Glutamatergic neuron (in vitro differentiated cells): ENCODE measurements around the gene GCN1. TPM values are rescaled to one million over a fixed set of nuclear protein-coding genes. Genes with fewer than 3 reads are reported as not detected.

Experiments used
- DNase-seq: peaks from one replicate; pipeline ENCODE4 v3.0.0; 2022
- H3K27ac Mint-ChIP-seq: one replicate; pipeline ENCODE4 v1.8.0; 2020; ENCODE audit warnings: mild to moderate bottlenecking, mixed read lengths, inconsistent platforms; ENCODE audit not compliant: unreplicated experiment
- H3K27me3 Mint-ChIP-seq: one replicate; pipeline ENCODE4 v1.8.0; 2020; ENCODE audit warnings: mild to moderate bottlenecking, moderate library complexity, mixed read lengths, inconsistent platforms; ENCODE audit not compliant: unreplicated experiment
- H3K36me3 Mint-ChIP-seq: one replicate; pipeline ENCODE4 v1.8.0; 2020; ENCODE audit warnings: mild to moderate bottlenecking, mixed read lengths, inconsistent platforms; ENCODE audit not compliant: unreplicated experiment
- H3K4me1 Mint-ChIP-seq: one replicate; pipeline ENCODE4 v1.8.0; 2020; ENCODE audit warnings: mild to moderate bottlenecking, low read depth, mixed read lengths, inconsistent platforms; ENCODE audit not compliant: unreplicated experiment
- H3K4me3 Mint-ChIP-seq: one replicate; pipeline ENCODE4 v1.8.0; 2020; ENCODE audit warnings: mild to moderate bottlenecking, mixed read lengths, inconsistent platforms; ENCODE audit not compliant: unreplicated experiment
- H3K9me3 Mint-ChIP-seq: one replicate; pipeline ENCODE4 v1.8.0; 2020; ENCODE audit warnings: mild to moderate bottlenecking, moderate library complexity, mixed read lengths, inconsistent platforms; ENCODE audit not compliant: unreplicated experiment
- total RNA-seq: library from RNA; stranded (reverse); fragmentation: NEBNext Ultra II Directional; extraction: Animal tissue kit (Norgen Biotek cat#: 25700); gene quantifications from one replicate; pipeline ENCODE4 v1.2.1, GENCODE V29; 2021; ENCODE audit not compliant: unreplicated experiment
- TF ChIP-seq, protein P1 (sequence below): fragments of 200-600 bp; sonication (generic); IDR thresholded peaks from one replicate; pipeline ENCODE4 v1.5.0; 2021; ENCODE audit not compliant: partially characterized antibody, unreplicated experiment

The GCN1 gene
- total RNA-seq, 1 donor from 2014 or later: 173 TPM

DNA sequence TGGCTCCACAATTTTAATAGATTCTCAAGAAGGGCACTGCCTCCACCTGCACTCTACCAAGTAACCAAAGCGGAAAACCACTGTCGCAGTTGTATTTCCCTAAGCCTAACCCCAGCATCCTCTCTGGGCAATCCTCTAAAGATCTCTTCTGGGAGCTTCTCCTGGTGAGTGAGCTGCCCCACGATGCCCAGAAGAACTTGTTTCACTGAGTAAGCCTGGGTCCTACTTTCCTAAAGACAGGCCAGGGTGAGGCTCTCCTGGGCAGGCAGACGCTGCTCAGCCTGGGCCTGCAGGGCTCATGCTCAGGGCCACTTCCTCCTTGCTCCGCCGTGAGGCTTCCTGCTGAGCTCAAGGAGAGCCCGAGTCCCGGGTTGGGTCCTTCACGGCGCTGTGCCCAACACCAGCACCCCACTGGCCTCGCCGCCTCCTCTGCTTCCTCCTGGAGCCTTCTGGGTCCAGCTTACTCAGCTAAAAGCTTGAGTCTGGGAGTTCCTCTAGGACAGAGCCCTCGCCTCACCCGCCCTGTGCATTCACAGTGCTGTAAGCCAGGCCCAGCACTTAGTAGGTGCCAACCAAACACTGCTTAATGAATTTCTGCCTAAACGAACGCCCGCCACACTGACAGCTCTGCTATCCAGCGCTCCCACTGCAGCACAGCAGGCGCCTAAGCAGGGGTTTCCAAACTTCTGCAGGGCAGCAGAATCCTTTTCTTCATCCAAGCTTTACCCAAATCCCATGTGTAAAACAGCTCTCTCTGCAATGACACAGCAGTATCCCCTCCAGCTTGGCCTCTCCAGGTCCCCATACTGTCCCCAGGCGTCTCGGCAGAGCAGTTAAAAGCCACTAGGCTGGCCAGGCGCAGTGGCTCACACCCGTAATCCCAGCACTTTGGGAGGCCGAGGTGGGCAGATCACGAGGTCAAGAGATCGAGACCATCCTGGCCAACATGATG lies 83.7 kb downstream of the GCN1 start:
- H3K4me1 Mint-ChIP-seq: peaks cover 22% of the 10 kb centered on the region
- no peak overlapping the region for H3K27ac Mint-ChIP-seq
- no peaks in the 10 kb centered on the region for H3K36me3 Mint-ChIP-seq
- TF ChIP-seq, protein P1, sequence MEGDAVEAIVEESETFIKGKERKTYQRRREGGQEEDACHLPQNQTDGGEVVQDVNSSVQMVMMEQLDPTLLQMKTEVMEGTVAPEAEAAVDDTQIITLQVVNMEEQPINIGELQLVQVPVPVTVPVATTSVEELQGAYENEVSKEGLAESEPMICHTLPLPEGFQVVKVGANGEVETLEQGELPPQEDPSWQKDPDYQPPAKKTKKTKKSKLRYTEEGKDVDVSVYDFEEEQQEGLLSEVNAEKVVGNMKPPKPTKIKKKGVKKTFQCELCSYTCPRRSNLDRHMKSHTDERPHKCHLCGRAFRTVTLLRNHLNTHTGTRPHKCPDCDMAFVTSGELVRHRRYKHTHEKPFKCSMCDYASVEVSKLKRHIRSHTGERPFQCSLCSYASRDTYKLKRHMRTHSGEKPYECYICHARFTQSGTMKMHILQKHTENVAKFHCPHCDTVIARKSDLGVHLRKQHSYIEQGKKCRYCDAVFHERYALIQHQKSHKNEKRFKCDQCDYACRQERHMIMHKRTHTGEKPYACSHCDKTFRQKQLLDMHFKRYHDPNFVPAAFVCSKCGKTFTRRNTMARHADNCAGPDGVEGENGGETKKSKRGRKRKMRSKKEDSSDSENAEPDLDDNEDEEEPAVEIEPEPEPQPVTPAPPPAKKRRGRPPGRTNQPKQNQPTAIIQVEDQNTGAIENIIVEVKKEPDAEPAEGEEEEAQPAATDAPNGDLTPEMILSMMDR: no peak
- DNase-seq: no peak
- H3K27me3 Mint-ChIP-seq: peaks cover 8% of the 10 kb centered on the region
- no peak overlapping the region for H3K4me3 Mint-ChIP-seq
- peaks cover 3% of the 10 kb centered on the region for H3K9me3 Mint-ChIP-seq

DNA sequence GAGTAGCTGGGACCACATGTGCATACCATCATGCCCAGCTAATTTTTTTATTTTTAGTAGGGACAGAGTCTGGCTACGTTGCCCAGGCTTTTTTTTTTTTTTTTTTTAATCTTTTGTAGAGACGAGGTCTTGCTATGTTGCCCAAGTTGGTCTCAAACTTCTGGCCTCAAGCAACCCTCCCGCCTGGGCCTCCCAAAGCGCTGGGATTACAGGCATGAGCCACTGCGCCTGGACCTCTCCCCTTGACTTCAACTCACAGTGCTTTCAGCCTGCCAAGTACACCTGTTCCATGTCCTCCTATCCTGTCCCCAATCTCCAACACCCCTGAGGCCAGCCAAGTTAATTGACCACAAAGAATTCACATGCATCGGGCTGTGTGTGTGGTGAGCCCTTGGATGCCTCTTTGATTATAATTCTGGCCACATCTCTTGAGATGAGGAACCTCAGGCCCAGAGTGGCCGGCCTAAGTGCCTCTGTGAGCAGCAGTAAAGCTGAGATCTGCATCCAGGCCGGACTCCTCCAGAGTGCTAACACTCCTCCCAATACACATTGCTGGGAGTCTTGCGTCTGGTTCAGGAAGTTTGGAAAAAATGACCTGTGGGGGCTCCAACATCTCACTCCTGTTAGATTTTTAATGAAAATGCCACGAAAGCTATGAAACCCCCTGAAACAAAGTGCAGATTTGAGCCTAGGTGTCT lies 84.8 kb downstream of the GCN1 start:
- Mint-ChIP-seq H3K36me3 (no peaks in the 10 kb centered on the region), H3K4me1 (peaks cover 17% of the 10 kb centered on the region), H3K27ac (no peak overlapping the region), H3K9me3 (peaks cover 3% of the 10 kb centered on the region), H3K4me3 (no peak overlapping the region), H3K27me3 (peaks cover 6% of the 10 kb centered on the region)
- TF ChIP-seq, protein P1: no peak
- DNase-seq: no peak

DNA sequence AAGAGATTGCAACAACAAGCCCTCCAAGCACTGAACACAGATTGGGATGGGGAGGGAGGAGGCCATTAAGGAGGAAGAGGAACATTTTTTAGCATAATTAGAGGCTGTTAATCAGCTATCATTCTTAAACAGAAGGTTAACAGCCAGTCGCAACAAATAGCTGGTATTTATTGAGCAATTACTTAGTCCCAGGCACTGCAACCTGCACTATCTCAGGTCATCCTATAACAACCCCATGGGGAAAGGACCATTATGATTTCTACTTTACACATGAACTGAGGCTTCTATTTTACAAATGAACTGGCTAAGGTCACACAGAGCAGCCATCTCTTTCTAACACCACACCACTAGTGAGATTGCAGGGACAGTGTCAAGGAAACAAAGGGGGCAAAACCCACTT lies 88.4 kb downstream of the GCN1 start:
- Mint-ChIP-seq H3K36me3 (no peaks in the 10 kb centered on the region), H3K27me3 (peaks cover 9% of the 10 kb centered on the region), H3K4me1 (peaks cover 19% of the 10 kb centered on the region), H3K9me3 (peaks cover 5% of the 10 kb centered on the region), H3K27ac (peak overlapping the region; percentile 7), H3K4me3 (no peak overlapping the region)
- TF ChIP-seq, protein P1: no peak
- DNase-seq: no peak

DNA sequence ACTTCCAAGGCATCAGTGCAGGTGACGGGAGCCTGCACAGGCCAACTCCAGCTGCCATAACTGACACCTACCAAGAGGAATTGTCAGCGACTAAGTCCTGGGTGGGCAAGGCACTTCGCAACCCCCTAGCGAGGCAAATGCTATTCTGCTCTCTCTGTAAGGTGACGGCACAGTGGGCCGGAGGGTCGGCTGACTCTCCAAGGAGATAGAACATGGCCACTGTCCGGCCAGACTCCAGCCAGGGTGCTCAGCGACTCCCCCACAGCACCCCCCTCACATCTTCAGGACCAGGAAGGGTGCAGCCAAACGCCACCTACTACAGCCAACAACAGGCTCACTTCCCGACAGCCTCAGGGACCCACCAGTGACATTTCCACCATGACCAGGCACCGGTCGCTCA lies 91.1 kb downstream of the GCN1 start:
- H3K4me3 Mint-ChIP-seq: no peak overlapping the region
- H3K27me3 Mint-ChIP-seq: peaks cover 5% of the 10 kb centered on the region
- H3K36me3 Mint-ChIP-seq: no peaks in the 10 kb centered on the region
- peaks cover 15% of the 10 kb centered on the region for H3K4me1 Mint-ChIP-seq
- TF ChIP-seq, protein P1: no peak
- H3K9me3 Mint-ChIP-seq: peaks cover 3% of the 10 kb centered on the region
- H3K27ac Mint-ChIP-seq: no peak overlapping the region
- no peak for DNase-seq

DNA sequence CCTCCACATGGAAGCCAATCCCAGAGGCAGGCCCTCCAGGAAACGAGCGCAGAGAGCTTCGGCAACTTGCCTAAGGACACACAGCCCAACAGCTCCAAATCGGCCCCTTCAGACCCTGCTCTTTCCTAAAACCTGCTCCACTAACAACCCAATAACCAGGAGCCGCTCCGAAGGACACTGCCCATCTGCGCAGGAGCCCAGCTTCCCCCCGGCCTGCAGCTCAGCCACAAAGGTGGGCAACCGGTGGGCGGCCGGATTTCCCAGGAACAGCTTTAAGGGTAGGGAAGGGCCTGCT lies 91.5 kb downstream of the GCN1 start:
- no peak for DNase-seq
- no peak overlapping the region for H3K4me3 Mint-ChIP-seq
- peaks cover 3% of the 10 kb centered on the region for H3K9me3 Mint-ChIP-seq
- no peaks in the 10 kb centered on the region for H3K36me3 Mint-ChIP-seq
- no peak overlapping the region for H3K27ac Mint-ChIP-seq
- H3K4me1 Mint-ChIP-seq: peaks cover 13% of the 10 kb centered on the region
- TF ChIP-seq, protein P1: no peak
- peaks cover 5% of the 10 kb centered on the region for H3K27me3 Mint-ChIP-seq
